HAP-1 (cell line): Measurements from ENCODE around the gene ADGRD1.

Experiments used
- DNase-seq, 2 experiments: peaks; one replicate each; pipeline ENCODE4 v3.0.0-alpha.2; 2016 to 2020; ENCODE audit warnings: low spot score in 2 of 2
- H3K27me3 ChIP-seq: fragments of 250-450 bp; sonication (Bioruptor Pico); 2 replicates; pipeline ENCODE4 v1.5.1; 2020; ENCODE audit warnings: low read depth, mild to moderate bottlenecking, moderate library complexity
- H3K36me3 ChIP-seq: fragments of 250-450 bp; sonication (Bioruptor Pico); replicated peaks from 2 replicates; pipeline ENCODE4 v1.5.1; 2020; ENCODE audit warnings: mild to moderate bottlenecking
- H3K4me1 ChIP-seq: fragments of 250-450 bp; sonication (Bioruptor Pico); 2 replicates; pipeline ENCODE4 v1.5.1; 2020; ENCODE audit warnings: mild to moderate bottlenecking
- H3K4me3 ChIP-seq: fragments of 250-450 bp; sonication (Bioruptor Pico); 2 replicates; pipeline ENCODE4 v1.5.1; 2020; ENCODE audit warnings: mild to moderate bottlenecking, moderate library complexity
- H3K9me3 ChIP-seq: fragments of 250-450 bp; sonication (Bioruptor Pico); 2 replicates; pipeline ENCODE4 v1.5.1; 2020; ENCODE audit warnings: mild to moderate bottlenecking, moderate library complexity
- in situ Hi-C: fragments of 300-500 bp; cut with MboI; formaldehyde crosslinking; loops from 3 replicates; pipeline ENCODE4 v1.14.3; 2020; ENCODE audit warnings: low sequenced_read_pairs, inconsistent platforms, mixed read lengths

ADGRD1 gene

GRCh38 chr12:131147894-131148293 lies 194.2 kb downstream of the ADGRD1 start:
- no peaks in the 10 kb centered on the region for H3K36me3 ChIP-seq
- no peaks in the 10 kb centered on the region for H3K4me1 ChIP-seq
- DNase-seq = no peak
- no peaks in the 10 kb centered on the region for H3K9me3 ChIP-seq
- no peaks in the 10 kb centered on the region; the same call in 1 of the 2 replicates for H3K27me3 ChIP-seq
- in situ Hi-C loops = no loop called here
- no peak overlapping the region for H3K4me3 ChIP-seq

- Histone ChIP-seq H3K4me1 (no peaks in the 10 kb centered on the region), H3K36me3 (no peaks in the 10 kb centered on the region), H3K9me3 (no peaks in the 10 kb centered on the region), H3K4me3 (no peak overlapping the region), H3K27me3 (no peaks in the 10 kb centered on the region)
- in situ Hi-C loops = no loop called here
- DNase-seq = no peak
Measured at GRCh38 chr12:131151558-131152345, 198.0 kb downstream of the ADGRD1 start.

- Histone ChIP-seq H3K4me1 (no peaks in the 10 kb centered on the region), H3K9me3 (no peaks in the 10 kb centered on the region), H3K36me3 (no peaks in the 10 kb centered on the region), H3K27me3 (no peaks in the 10 kb centered on the region), H3K4me3 (no peak overlapping the region)
- in situ Hi-C loops = no loop called here
- DNase-seq = no peak
Measured at GRCh38 chr12:131152587-131152986, 198.9 kb downstream of the ADGRD1 start.

- no peak for DNase-seq
- Histone ChIP-seq H3K36me3 (no peaks in the 10 kb centered on the region), H3K9me3 (no peaks in the 10 kb centered on the region), H3K27me3 (no peaks in the 10 kb centered on the region), H3K4me1 (no peaks in the 10 kb centered on the region), H3K4me3 (no peak overlapping the region)
- in situ Hi-C loops = no loop called here
Measured at GRCh38 chr12:131153016-131153415, 199.3 kb downstream of the ADGRD1 start.

GRCh38 chr12:131153956-131154355 lies 200.2 kb downstream of the ADGRD1 start:
- Histone ChIP-seq H3K4me1 (no peaks in the 10 kb centered on the region), H3K4me3 (no peak overlapping the region), H3K27me3 (no peaks in the 10 kb centered on the region), H3K9me3 (no peaks in the 10 kb centered on the region), H3K36me3 (no peaks in the 10 kb centered on the region)
- DNase-seq = no peak
- in situ Hi-C loops = no loop called here

- Histone ChIP-seq H3K4me3 (no peak overlapping the region), H3K4me1 (no peaks in the 10 kb centered on the region), H3K9me3 (no peaks in the 10 kb centered on the region), H3K36me3 (no peaks in the 10 kb centered on the region), H3K27me3 (no peaks in the 10 kb centered on the region)
- in situ Hi-C loops = no loop called here
- DNase-seq = no peak
Measured at GRCh38 chr12:131155131-131155530, 201.4 kb downstream of the ADGRD1 start.

- in situ Hi-C loops = no loop called here
- Histone ChIP-seq H3K4me3 (no peak overlapping the region), H3K36me3 (no peaks in the 10 kb centered on the region), H3K4me1 (no peaks in the 10 kb centered on the region), H3K9me3 (no peaks in the 10 kb centered on the region), H3K27me3 (no peaks in the 10 kb centered on the region)
- DNase-seq = no peak
Measured at GRCh38 chr12:131157743-131158142, 204.0 kb downstream of the ADGRD1 start.

GRCh38 chr12:131159660-131160059 lies 206.0 kb downstream of the ADGRD1 start:
- in situ Hi-C loops = no loop called here
- H3K9me3 ChIP-seq = no peaks in the 10 kb centered on the region
- no peaks in the 10 kb centered on the region for H3K4me1 ChIP-seq
- H3K27me3 ChIP-seq = no peaks in the 10 kb centered on the region
- H3K36me3 ChIP-seq = no peaks in the 10 kb centered on the region
- DNase-seq = no peak
- no peak overlapping the region for H3K4me3 ChIP-seq

GRCh38 chr12:131162113-131162512 lies 208.4 kb downstream of the ADGRD1 start:
- in situ Hi-C loops = no loop called here
- H3K27me3 ChIP-seq = no peaks in the 10 kb centered on the region
- no peaks in the 10 kb centered on the region for H3K36me3 ChIP-seq
- no peaks in the 10 kb centered on the region for H3K4me1 ChIP-seq
- no peak overlapping the region for H3K4me3 ChIP-seq
- no peaks in the 10 kb centered on the region for H3K9me3 ChIP-seq
- no peak for DNase-seq

- Histone ChIP-seq H3K36me3 (no peaks in the 10 kb centered on the region), H3K9me3 (no peaks in the 10 kb centered on the region), H3K4me3 (no peak overlapping the region), H3K4me1 (no peaks in the 10 kb centered on the region), H3K27me3 (no peaks in the 10 kb centered on the region)
- no peak for DNase-seq
- in situ Hi-C loops = no loop called here
Measured at GRCh38 chr12:131163189-131163738, 209.6 kb downstream of the ADGRD1 start.

GRCh38 chr12:131164096-131164872 lies 210.6 kb downstream of the ADGRD1 start:
- Histone ChIP-seq H3K4me1 (no peaks in the 10 kb centered on the region), H3K27me3 (no peaks in the 10 kb centered on the region), H3K36me3 (no peaks in the 10 kb centered on the region), H3K9me3 (no peaks in the 10 kb centered on the region), H3K4me3 (no peak overlapping the region)
- in situ Hi-C loops = no loop called here
- DNase-seq = no peak

GRCh38 chr12:131166717-131167116 lies 213.0 kb downstream of the ADGRD1 start:
- Histone ChIP-seq H3K4me3 (no peak overlapping the region), H3K27me3 (no peaks in the 10 kb centered on the region), H3K36me3 (no peaks in the 10 kb centered on the region), H3K4me1 (no peaks in the 10 kb centered on the region), H3K9me3 (no peaks in the 10 kb centered on the region)
- in situ Hi-C loops = no loop called here
- DNase-seq = no peak

- no peak for DNase-seq
- Histone ChIP-seq H3K27me3 (no peaks in the 10 kb centered on the region), H3K4me1 (no peaks in the 10 kb centered on the region), H3K36me3 (no peaks in the 10 kb centered on the region), H3K4me3 (no peak overlapping the region), H3K9me3 (no peaks in the 10 kb centered on the region)
- in situ Hi-C loops = no loop called here
Measured at GRCh38 chr12:131167334-131167733, 213.6 kb downstream of the ADGRD1 start.

GRCh38 chr12:131171029-131171428 lies 217.3 kb downstream of the ADGRD1 start:
- H3K27me3 ChIP-seq = no peaks in the 10 kb centered on the region
- no peak for DNase-seq
- in situ Hi-C loops = no loop called here

More at GRCh38 chr12:131171029-131171428, 217.3 kb downstream of the ADGRD1 start:
- H3K4me1 ChIP-seq = no peaks in the 10 kb centered on the region
- H3K9me3 ChIP-seq = no peaks in the 10 kb centered on the region
- no peaks in the 10 kb centered on the region for H3K36me3 ChIP-seq
- H3K4me3 ChIP-seq = no peak overlapping the region
